Measurements from ENCODE around the gene FSTL5. TPM values are rescaled to one million over a fixed set of nuclear protein-coding genes. Genes with fewer than 3 reads are reported as not detected.

Gene FSTL5
- total and polyA plus RNA-seq, 2 experiments from 2014 or later: 0.12 to 0.59 TPM

- Histone ChIP-seq H3K4me3 (no peak overlapping the region), H3K36me3 (no peaks in the 10 kb centered on the region), H3K4me1 (ENCODE audit: low read depth) (no peaks in the 10 kb centered on the region), H3K27me3 (no peaks in the 10 kb centered on the region), H3K9me3 (ENCODE audit: low read depth) (no peaks in the 10 kb centered on the region), H3K27ac (no peak overlapping the region)
- no peak for DNase-seq (ENCODE audit: low read depth in 1 of 2, low spot score in 1 of 2)
- no peak for TF ChIP-seq CTCF (IDR thresholded peaks at IDR 0.05; ENCODE audit: low read depth, low read length)
These were observed 500.0 kb downstream of the FSTL5 start for GRCh38 chr4:161663844-161664243.

- H3K4me3 ChIP-seq: no peak overlapping the region
- H3K36me3 ChIP-seq: no peaks in the 10 kb centered on the region
- no peaks in the 10 kb centered on the region for H3K9me3 ChIP-seq (ENCODE audit: low read depth)
- no peak for TF ChIP-seq CTCF (IDR thresholded peaks at IDR 0.05; ENCODE audit: low read depth, low read length)
- no peaks in the 10 kb centered on the region for H3K27me3 ChIP-seq
- no peaks in the 10 kb centered on the region for H3K4me1 ChIP-seq (ENCODE audit: low read depth)
- DNase-seq (ENCODE audit: low read depth in 1 of 2, low spot score in 1 of 2): no peak
- H3K27ac ChIP-seq: no peak overlapping the region
These were observed 505.1 kb downstream of the FSTL5 start for GRCh38 chr4:161658676-161659075.

GRCh38 chr4:161657616-161658015 lies 506.2 kb downstream of the FSTL5 start:
- no peak for DNase-seq (ENCODE audit: low read depth in 1 of 2, low spot score in 1 of 2)
- Histone ChIP-seq H3K27ac (no peak overlapping the region), H3K9me3 (ENCODE audit: low read depth) (no peaks in the 10 kb centered on the region), H3K4me1 (ENCODE audit: low read depth) (no peaks in the 10 kb centered on the region), H3K27me3 (no peaks in the 10 kb centered on the region), H3K4me3 (no peak overlapping the region), H3K36me3 (no peaks in the 10 kb centered on the region)
- no peak for TF ChIP-seq CTCF (IDR thresholded peaks at IDR 0.05; ENCODE audit: low read depth, low read length)

- DNase-seq (ENCODE audit: low read depth in 1 of 2, low spot score in 1 of 2): no peak
- TF ChIP-seq CTCF (IDR thresholded peaks at IDR 0.05; ENCODE audit: low read depth, low read length): no peak
These were observed 507.2 kb downstream of the FSTL5 start for GRCh38 chr4:161656594-161656993.

GRCh38 chr4:161655148-161655547 lies 508.7 kb downstream of the FSTL5 start:
- DNase-seq (ENCODE audit: low read depth in 1 of 2, low spot score in 1 of 2): no peak
- Histone ChIP-seq H3K36me3 (no peaks in the 10 kb centered on the region), H3K9me3 (ENCODE audit: low read depth) (no peaks in the 10 kb centered on the region), H3K27me3 (no peaks in the 10 kb centered on the region), H3K27ac (no peak overlapping the region), H3K4me1 (ENCODE audit: low read depth) (no peaks in the 10 kb centered on the region), H3K4me3 (no peak overlapping the region)
- TF ChIP-seq CTCF (IDR thresholded peaks at IDR 0.05; ENCODE audit: low read depth, low read length): no peak

More at GRCh38 chr4:161656594-161656993, 507.2 kb downstream of the FSTL5 start:
- Histone ChIP-seq H3K4me1 (ENCODE audit: low read depth) (no peaks in the 10 kb centered on the region), H3K9me3 (ENCODE audit: low read depth) (no peaks in the 10 kb centered on the region), H3K27ac (no peak overlapping the region), H3K4me3 (no peak overlapping the region), H3K27me3 (no peaks in the 10 kb centered on the region), H3K36me3 (no peaks in the 10 kb centered on the region)

GRCh38 chr4:161653697-161654096 lies 510.1 kb downstream of the FSTL5 start:
- Histone ChIP-seq H3K27me3 (no peaks in the 10 kb centered on the region), H3K9me3 (ENCODE audit: low read depth) (no peaks in the 10 kb centered on the region), H3K4me3 (no peak overlapping the region), H3K27ac (no peak overlapping the region), H3K4me1 (ENCODE audit: low read depth) (no peaks in the 10 kb centered on the region), H3K36me3 (no peaks in the 10 kb centered on the region)
- TF ChIP-seq CTCF (IDR thresholded peaks at IDR 0.05; ENCODE audit: low read depth, low read length): no peak
- no peak for DNase-seq (ENCODE audit: low read depth in 1 of 2, low spot score in 1 of 2)
